H9 (cell line): Measurements from ENCODE around the gene VKORC1. TPM values are rescaled to one million over a fixed set of nuclear protein-coding genes. Genes with fewer than 3 reads are reported as not detected.

Experiments used
- DNase-seq: peaks from one replicate; pipeline ENCODE4 v3.0.0-alpha.2; 2017
- H2AFZ ChIP-seq: one replicate; pipeline ENCODE4 v1.6.1; 2013; ENCODE audit warnings: mild to moderate bottlenecking, low read length, control low read depth, moderate library complexity
- H2AK5ac ChIP-seq: 2 replicates; pipeline ENCODE4 v1.6.1; 2013; ENCODE audit warnings: low read length, control low read depth, mixed read lengths; ENCODE audit not compliant: insufficient read length
- H2BK120ac ChIP-seq: one replicate; pipeline ENCODE4 v1.6.1; 2013; ENCODE audit warnings: low read depth, mild to moderate bottlenecking, low read length, control low read depth, inconsistent platforms; ENCODE audit not compliant: poor library complexity, severe bottlenecking
- H2BK12ac ChIP-seq: 2 replicates; pipeline ENCODE4 v1.6.1; 2013; ENCODE audit warnings: low read length, control low read depth, mixed read lengths, low read depth; ENCODE audit not compliant: insufficient read length
- H2BK15ac ChIP-seq: 2 replicates; pipeline ENCODE4 v1.6.1; 2013; ENCODE audit warnings: low read depth, low read length, control low read depth
- H2BK20ac ChIP-seq: one replicate; pipeline ENCODE4 v1.6.1; 2013; ENCODE audit warnings: low read depth, mild to moderate bottlenecking, low read length, control low read depth, inconsistent platforms; ENCODE audit not compliant: poor library complexity, severe bottlenecking
- H2BK5ac ChIP-seq: 2 replicates; pipeline ENCODE4 v1.6.1; 2013; ENCODE audit warnings: low read length, control low read depth, mixed read lengths; ENCODE audit not compliant: insufficient read length
- H3K14ac ChIP-seq: 2 replicates; pipeline ENCODE4 v1.6.1; 2013; ENCODE audit warnings: low read length, control low read depth; ENCODE audit not compliant: insufficient read depth
- H3K18ac ChIP-seq: 2 replicates; pipeline ENCODE4 v1.6.1; 2013; ENCODE audit warnings: low read depth, mild to moderate bottlenecking, mixed read lengths, low read length, control low read depth; ENCODE audit not compliant: insufficient read length
- H3K23ac ChIP-seq: 2 replicates; pipeline ENCODE4 v1.6.1; 2013; ENCODE audit warnings: low read length, control low read depth, mixed read lengths, low read depth; ENCODE audit not compliant: insufficient read length
- H3K23me2 ChIP-seq: 2 replicates; pipeline ENCODE4 v1.6.1; 2013; ENCODE audit warnings: low read depth, mild to moderate bottlenecking, mixed read lengths, low read length, control low read depth; ENCODE audit not compliant: insufficient read length, poor library complexity, severe bottlenecking
- H3K27ac ChIP-seq: 2 replicates; pipeline ENCODE4 v1.5.1; 2013; ENCODE audit warnings: low read length, control low read depth, mixed read lengths, low read depth; ENCODE audit not compliant: insufficient read length
- H3K27me3 ChIP-seq: 2 replicates; pipeline ENCODE4 v1.6.1; 2013; ENCODE audit warnings: low read length, control low read depth, inconsistent platforms; ENCODE audit not compliant: insufficient read depth
- H3K4ac ChIP-seq: 2 replicates; pipeline ENCODE4 v1.6.1; 2013; ENCODE audit warnings: low read depth, mild to moderate bottlenecking, control low read depth, inconsistent platforms, low read length, moderate library complexity
- H3K4me1 ChIP-seq: 2 replicates; pipeline ENCODE4 v1.6.1; 2013; ENCODE audit warnings: low read length, control low read depth, inconsistent platforms; ENCODE audit not compliant: insufficient read depth
- H3K4me2 ChIP-seq: 2 replicates; pipeline ENCODE4 v1.6.1; 2013; ENCODE audit warnings: low read length, control low read depth, mixed read lengths; ENCODE audit not compliant: insufficient read length, insufficient read depth
- H3K56ac ChIP-seq: 2 replicates; pipeline ENCODE4 v1.6.1; 2013; ENCODE audit warnings: low read depth, mild to moderate bottlenecking, mixed read lengths, low read length, control low read depth; ENCODE audit not compliant: insufficient read length
- H3K79me1 ChIP-seq: 2 replicates; pipeline ENCODE4 v1.6.1; 2013; ENCODE audit warnings: low read depth, mild to moderate bottlenecking, moderate library complexity, low read length, control low read depth, inconsistent platforms; ENCODE audit not compliant: insufficient read depth, poor library complexity, severe bottlenecking
- H3K79me2 ChIP-seq: 2 replicates; pipeline ENCODE4 v1.6.1; 2013; ENCODE audit warnings: low read length, control low read depth, inconsistent platforms; ENCODE audit not compliant: insufficient read depth
- H3K9ac ChIP-seq: 2 replicates; pipeline ENCODE4 v1.6.1; 2013; ENCODE audit warnings: low read length, control low read depth, mixed read lengths; ENCODE audit not compliant: insufficient read length; ENCODE audit errors: extremely low read depth
- H3K9me3 ChIP-seq: one replicate; pipeline ENCODE4 v1.6.1; 2013; ENCODE audit warnings: low read depth, low read length, inconsistent platforms; ENCODE audit not compliant: control insufficient read depth
- H3T11ph ChIP-seq: one replicate; pipeline ENCODE4 v1.6.1; 2013; ENCODE audit warnings: mild to moderate bottlenecking, low read length, control low read depth, inconsistent platforms
- H4K20me1 ChIP-seq: one replicate; pipeline ENCODE4 v1.6.1; 2013; ENCODE audit not compliant: control insufficient read depth, insufficient read length, insufficient read depth
- H4K5ac ChIP-seq: 2 replicates; pipeline ENCODE4 v1.6.1; 2013; ENCODE audit warnings: low read depth, mild to moderate bottlenecking, mixed read lengths, low read length, control low read depth; ENCODE audit not compliant: insufficient read length
- H4K8ac ChIP-seq: replicated peaks from 2 replicates; pipeline ENCODE4 v1.6.1; 2013; ENCODE audit warnings: low read length, control low read depth, mixed read lengths, low read depth; ENCODE audit not compliant: insufficient read length
- H4K91ac ChIP-seq: 2 replicates; pipeline ENCODE4 v1.6.1; 2013; ENCODE audit warnings: low read depth, mild to moderate bottlenecking, moderate library complexity, mixed read lengths, low read length, control low read depth; ENCODE audit not compliant: insufficient read length
- H3K27ac Mint-ChIP-seq, 3 experiments: 2 replicates in 2 of 3; 3 replicates in 1 of 3; pipeline ENCODE4 v1.8.0; 2020 to 2021; ENCODE audit warnings: mixed read lengths in 3 of 3, mild to moderate bottlenecking in 1 of 3, moderate library complexity in 1 of 3
- H3K27me3 Mint-ChIP-seq: 2 replicates; pipeline ENCODE4 v1.8.0; 2021; ENCODE audit warnings: low read depth, mild to moderate bottlenecking, moderate library complexity, mixed read lengths
- H3K36me3 Mint-ChIP-seq, 3 experiments: 2 replicates in 2 of 3; 3 replicates in 1 of 3; pipeline ENCODE4 v1.8.0; 2020 to 2021; ENCODE audit warnings: low read depth in 3 of 3, mixed read lengths in 3 of 3; ENCODE audit not compliant: insufficient read depth in 1 of 3
- H3K4me1 Mint-ChIP-seq, 2 experiments: 2 replicates each; pipeline ENCODE4 v1.8.0; 2020; ENCODE audit warnings: mixed read lengths in 2 of 2
- H3K4me3 Mint-ChIP-seq, 2 experiments: 2 replicates in 1 of 2; 3 replicates in 1 of 2; pipeline ENCODE4 v1.8.0; 2020 to 2021; ENCODE audit warnings: mild to moderate bottlenecking in 2 of 2, mixed read lengths in 2 of 2, moderate library complexity in 1 of 2
- H3K9me3 Mint-ChIP-seq, 2 experiments: 2 replicates in 1 of 2; 3 replicates in 1 of 2; pipeline ENCODE4 v1.8.0; 2020; ENCODE audit warnings: mild to moderate bottlenecking in 2 of 2, mixed read lengths in 2 of 2, moderate library complexity in 1 of 2
- CTCF ChIP-seq: fragments of 200-600 bp; sonication (generic); conservative IDR thresholded peaks from 3 replicates; pipeline ENCODE4 v1.8.0; 2021; ENCODE audit warnings: antibody characterized with exemption, mild to moderate bottlenecking
- WGBS: extraction: QIAGEN DNeasy Blood & Tissue Kit; methylation state at CpG from one replicate; pipeline ENCODE4 v1.1.7; 2013; ENCODE audit warnings: missing lambda C conversion rate, low lambda C conversion rate, mixed read lengths; ENCODE audit not compliant: insufficient read length; ENCODE audit errors: extremely low coverage; 5-methylcytosine and 5-hydroxymethylcytosine counted together
- total RNA-seq: library from RNA; stranded (reverse); gene quantifications from 2 replicates; pipeline ENCODE4 v1.2.1, GENCODE V29; 2021

VKORC1 gene
- total RNA-seq, 1 experiment from 2014 or later: 93.9 TPM

- Mint-ChIP-seq H3K9me3 (no peaks in the 10 kb centered on the region), H3K4me3 (no peak overlapping the region), H3K36me3 (peaks cover 5 to 31% (median 26%) of the 10 kb centered on the region in 3 experiments; a peak in 6 of 7 replicates), H3K27me3 (no peaks in the 10 kb centered on the region), H3K27ac (no peak overlapping the region), H3K4me1 (no peaks in the 10 kb centered on the region; a peak in 1 of 4 replicates)
- Histone ChIP-seq H3K79me1 (peaks cover 2% of the 10 kb centered on the region), H3K14ac (no peak overlapping the region), H4K91ac (no peak overlapping the region), H3K4me2 (no peak overlapping the region), H4K8ac (no peak overlapping the region), H3K4me1 (no peaks in the 10 kb centered on the region), H2AK5ac (no peak overlapping the region), H2BK120ac (no peak overlapping the region), H3K27me3 (no peaks in the 10 kb centered on the region), H4K5ac (no peak overlapping the region), H2BK20ac (no peak overlapping the region), H2BK12ac (no peak overlapping the region), H2BK5ac (no peak overlapping the region), H4K20me1 (no peaks in the 10 kb centered on the region), H3K4ac (no peak overlapping the region), H3K9ac (no peak overlapping the region), H2BK15ac (no peak overlapping the region), H3K79me2 (peaks cover 2% of the 10 kb centered on the region; the same call in 1 of the 2 replicates), H3K23me2 (no peaks in the 10 kb centered on the region), H3K56ac (no peak overlapping the region), H3T11ph (no peak overlapping the region), H3K18ac (no peak overlapping the region), H3K9me3 (no peaks in the 10 kb centered on the region), H3K23ac (no peak overlapping the region), H3K27ac (no peak overlapping the region), H2AFZ (no peak overlapping the region)
- DNase-seq: no peak
- TF ChIP-seq CTCF: no peak
- WGBS: no CpG with 5 or more reads among the region's 8 CpGs
Measured at GRCh38 chr16:31087481-31087880, 7.1 kb downstream of the VKORC1 start.
